GM19023 (cell line): ENCODE measurements around the gene GSG1L.

Source experiments
- ATAC-seq: cut with Tn5 transposase; IDR thresholded peaks from one replicate; pipeline ENCODE4 v1.9.1; 2021; ENCODE audit warnings: mild to moderate bottlenecking, moderate library complexity; ENCODE audit not compliant: unreplicated experiment

Gene GSG1L

DNA sequence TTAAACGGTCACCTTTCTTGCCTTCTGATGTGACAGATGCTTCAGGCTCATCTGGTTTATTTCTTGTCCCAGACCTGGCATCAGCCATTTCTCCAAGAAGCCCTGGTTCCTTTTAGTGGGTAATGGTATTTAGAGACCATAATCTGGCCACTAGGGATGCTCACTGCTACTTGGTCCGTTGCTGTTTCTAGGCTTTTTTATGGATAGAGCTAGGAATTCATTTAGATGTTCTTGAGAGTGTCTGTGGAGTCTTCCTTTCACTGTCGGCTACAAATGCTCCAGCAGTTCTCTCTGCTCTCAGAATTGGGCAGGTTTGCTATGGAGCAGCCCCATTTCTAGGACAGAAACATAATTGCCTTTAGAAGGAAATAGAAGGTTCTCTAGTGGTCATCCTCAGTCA, 299.1 kb downstream of the GSG1L start:
- no peak for ATAC-seq

GRCh38 chr16:27762441-27762840, 301.1 kb downstream of the GSG1L start:
- ATAC-seq = no peak

- no peak for ATAC-seq
Measured at GRCh38 chr16:27761816-27762215, 301.7 kb downstream of the GSG1L start.

DNA sequence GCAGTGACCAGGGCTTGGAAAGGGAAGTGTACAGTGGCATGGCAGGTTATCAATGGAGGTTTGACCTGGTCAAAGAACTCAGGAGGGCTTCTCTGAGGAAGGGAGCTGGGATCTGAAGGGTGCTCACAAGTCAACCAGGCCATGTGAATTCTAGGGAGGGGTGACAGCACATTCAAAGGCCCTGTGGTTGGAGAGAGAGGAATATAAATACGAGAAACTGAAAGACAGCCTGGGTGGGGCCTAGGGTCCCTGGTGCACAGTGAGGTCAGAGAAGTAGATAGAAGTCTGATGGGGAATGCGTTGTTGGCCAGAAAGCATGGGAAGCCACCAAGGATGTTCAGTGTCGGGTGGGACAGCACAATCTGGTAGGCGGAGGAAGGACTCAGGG, 302.7 kb downstream of the GSG1L start:
- ATAC-seq = no peak

GRCh38 chr16:27759967-27760788, 303.3 kb downstream of the GSG1L start:
- ATAC-seq = no peak

DNA sequence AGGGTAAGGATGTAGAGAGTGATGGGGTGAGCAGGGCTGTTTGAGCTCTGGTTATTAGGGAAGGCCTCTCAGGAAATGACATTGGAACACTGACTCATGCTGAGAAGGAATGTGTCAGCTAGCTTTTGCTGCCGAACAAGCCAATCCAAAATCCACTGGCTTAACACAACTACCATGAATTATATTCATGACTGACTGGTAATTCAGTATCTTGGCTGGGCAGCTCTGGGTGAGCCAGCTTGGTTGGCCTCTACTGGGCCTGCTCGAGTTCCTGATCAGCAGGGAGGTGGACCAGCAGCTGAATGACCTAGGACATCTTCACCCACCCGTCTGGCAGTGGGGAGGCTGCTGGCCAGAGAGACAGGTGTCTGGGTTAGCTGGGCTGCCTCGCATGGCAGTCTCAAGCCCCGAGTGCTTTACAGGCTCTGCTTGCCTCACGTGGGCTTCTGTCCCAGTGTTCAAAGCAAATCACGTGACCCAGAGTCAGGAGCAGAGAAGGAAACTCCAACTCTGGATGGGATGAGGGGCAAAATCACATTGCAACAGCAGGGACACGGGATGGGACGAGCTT, 304.1 kb downstream of the GSG1L start:
- no peak for ATAC-seq

GRCh38 chr16:27758544-27758943, 305.0 kb downstream of the GSG1L start:
- ATAC-seq = no peak

DNA sequence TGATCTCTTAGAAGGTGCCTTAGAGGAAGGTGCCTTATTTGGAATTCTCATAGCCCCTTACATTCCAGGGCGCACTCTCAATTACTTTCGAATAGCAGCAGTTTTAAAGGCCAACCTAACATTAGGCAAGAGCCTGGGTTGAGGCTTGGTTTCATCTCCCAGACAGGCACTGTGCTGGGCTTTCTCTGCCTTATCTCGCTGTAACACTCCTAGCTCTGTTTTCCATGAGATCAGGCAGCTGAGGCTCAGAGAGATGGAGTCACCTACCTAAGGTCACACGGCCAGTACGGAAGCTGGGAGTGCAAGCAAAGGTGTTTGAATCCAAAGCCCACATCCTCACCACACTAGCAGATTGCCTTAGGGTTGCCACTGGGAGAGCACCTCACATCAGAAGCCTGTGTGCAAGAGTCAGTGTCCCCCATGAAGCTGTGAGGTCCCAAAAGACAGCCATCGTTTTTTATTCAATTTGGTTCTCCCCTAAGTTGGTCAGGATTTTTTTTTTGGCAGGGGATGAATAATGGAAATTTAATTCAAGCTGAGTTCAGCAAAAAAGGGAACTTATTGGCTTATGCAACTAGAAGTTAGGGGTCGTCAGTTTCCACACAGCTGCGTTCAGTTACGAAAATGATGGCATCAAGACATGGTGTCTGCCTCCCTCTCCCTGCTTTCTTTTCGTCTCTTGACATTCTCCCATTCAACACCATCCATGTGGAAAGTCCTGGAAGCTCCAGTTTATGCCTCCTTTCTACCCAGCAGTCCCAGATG, 307.1 kb downstream of the GSG1L start:
- no peak for ATAC-seq

DNA sequence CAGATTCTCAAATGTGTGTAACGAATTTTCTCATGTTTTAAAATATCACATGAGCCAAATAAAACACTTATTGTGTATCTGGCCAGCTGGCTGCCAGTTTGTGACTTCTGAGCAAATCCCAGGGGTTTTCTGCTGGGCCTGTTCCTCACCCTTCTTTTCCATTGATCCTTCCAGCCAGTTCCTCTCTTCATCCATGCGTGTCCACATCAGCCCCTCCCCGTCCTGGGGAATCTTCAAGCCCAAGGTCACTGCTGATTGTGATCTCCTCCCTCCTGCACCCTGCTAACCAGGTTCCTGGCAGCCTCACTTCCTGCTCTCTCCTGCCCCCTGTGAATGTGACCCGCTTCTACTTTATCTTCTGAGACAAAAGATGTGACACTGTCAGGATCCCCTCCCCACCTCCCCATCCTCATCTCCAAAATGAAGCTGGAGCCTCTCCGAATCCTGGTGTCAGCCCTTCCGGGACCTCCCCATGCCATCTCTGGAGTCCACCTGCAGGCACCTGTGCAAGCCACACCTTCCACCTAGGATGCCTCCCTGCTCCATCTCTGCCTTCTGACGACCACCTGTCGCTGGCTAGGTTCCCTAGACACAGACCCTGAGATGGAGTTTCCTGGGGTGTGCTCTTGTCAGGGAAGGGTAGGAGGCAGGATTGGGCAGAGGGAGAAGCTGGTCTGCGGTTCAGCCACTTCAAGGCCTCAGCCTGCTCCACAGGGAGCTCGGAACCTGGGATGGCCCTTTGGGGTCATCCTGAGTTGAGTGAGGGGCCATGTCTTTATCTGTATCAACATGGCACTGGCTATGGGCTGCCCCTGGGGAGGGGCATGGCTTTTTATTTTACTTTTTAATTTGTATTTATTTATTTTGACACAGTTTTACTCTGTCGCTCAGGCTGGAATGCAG, 308.5 kb downstream of the GSG1L start:
- no peak for ATAC-seq

DNA sequence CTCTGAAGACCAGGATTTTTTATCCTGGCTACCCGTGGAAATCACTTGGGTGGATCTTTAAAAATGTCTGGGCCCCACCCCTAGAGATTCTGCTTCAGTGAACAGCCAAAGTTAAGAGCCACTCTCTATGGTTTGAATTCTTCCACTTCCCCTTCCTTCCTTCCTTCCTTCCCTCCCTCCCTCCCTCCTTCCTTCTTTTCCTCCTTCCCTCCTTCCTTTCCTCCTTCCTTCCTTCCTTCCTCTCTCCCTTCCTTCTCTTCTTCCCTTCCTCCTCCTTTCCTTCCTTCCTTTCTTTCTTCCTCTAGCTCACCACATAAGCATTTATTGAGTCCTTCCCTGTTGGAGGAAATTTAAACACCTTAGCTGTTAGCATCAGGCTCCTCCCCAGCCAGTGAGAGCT, 310.0 kb downstream of the GSG1L start:
- no peak for ATAC-seq

DNA sequence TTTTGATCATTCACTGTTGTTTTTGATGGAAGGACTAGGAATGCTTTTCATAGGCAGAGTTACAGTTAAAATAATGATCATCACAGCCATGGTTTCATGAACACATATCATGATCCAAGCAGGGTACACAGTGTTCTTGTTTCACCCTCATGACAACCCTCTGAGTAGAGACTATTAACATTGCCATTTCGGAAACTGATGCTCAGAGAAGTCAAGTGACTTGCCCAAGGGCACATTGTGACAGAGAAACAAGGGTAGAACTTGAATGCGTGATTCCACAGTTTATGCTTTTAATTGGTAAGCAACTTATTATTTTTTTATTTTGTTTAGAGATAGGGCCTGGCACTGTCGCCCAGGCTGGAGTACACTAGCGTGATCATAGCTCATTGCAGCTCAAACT, 311.3 kb downstream of the GSG1L start:
- no peak for ATAC-seq

GRCh38 chr16:27751676-27752075, 311.8 kb downstream of the GSG1L start:
- ATAC-seq = no peak

GRCh38 chr16:27751233-27751632, 312.3 kb downstream of the GSG1L start:
- no peak for ATAC-seq

DNA sequence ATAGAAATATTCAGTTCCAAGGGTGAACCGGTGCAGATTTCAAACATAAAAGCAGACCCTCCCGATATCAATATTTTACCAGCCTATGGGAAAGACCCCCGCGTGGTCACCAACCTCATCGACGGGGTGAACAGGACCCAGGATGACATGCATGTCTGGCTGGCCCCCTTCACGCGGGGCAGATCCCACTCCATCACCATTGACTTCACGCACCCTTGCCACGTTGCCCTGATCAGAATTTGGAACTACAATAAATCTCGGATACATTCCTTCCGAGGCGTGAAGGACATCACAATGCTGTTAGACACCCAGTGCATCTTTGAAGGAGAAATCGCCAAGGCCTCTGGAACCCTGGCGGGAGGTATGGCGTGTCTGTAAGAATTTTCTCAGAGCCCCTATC, 313.6 kb downstream of the GSG1L start:
- no peak for ATAC-seq

GRCh38 chr16:27749547-27749875, 314.0 kb downstream of the GSG1L start:
- ATAC-seq = no peak

GRCh38 chr16:27748868-27749546, 314.5 kb downstream of the GSG1L start:
- no peak for ATAC-seq

GRCh38 chr16:27747946-27748345, 315.6 kb downstream of the GSG1L start:
- no peak for ATAC-seq

DNA sequence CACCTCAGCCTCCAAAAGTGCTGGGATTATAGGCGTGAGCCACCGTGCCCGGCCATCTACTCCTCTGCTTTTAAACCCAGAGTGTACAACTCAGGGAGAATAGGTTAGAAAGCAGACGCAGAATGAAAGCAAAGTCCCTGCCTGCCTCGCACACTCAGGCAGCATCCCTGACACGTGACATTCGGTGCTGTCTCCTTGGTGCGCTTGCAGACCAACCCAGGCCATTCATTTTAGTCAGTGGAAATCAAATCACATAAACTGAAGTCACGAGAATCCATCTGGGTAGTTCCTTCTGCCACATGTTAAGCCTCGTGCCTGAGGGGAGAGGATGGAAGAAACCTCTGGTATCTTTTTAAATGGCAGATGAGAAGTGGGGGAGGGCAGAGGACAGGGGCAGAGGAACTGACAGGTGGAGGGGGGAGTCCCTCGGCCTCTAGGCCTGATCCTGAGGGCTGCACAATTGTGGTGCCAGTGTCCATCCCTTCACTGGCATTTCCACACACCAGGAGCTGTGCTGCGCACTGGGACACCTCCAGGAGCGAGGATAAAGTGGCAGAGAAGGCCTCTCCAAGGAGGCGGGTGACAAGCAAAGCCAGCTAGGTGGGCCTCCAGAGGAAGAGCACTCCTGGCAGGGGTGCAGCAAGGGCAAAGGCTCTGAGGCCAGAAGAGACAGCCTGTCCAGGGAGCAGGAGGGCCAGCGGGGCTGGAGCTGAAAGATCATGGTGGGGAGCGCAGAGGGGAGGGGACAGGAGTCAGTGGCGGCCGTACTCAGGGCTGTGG, 317.2 kb downstream of the GSG1L start:
- ATAC-seq = no peak

- no peak for ATAC-seq
Measured at GRCh38 chr16:27745348-27745747, 318.2 kb downstream of the GSG1L start.

GRCh38 chr16:27743963-27744362, 319.6 kb downstream of the GSG1L start:
- ATAC-seq = no peak
